ENCODE data around the gene TMEM170B. TPM values are rescaled to one million over a fixed set of nuclear protein-coding genes. Genes with fewer than 3 reads are reported as not detected.

TMEM170B gene
- total and polyA plus RNA-seq, 8 donors, result 0.29 to 8.4 (median 1.1) TPM

- no peaks in the 10 kb centered on the region for H3K9me3 ChIP-seq
- H3K4me1 ChIP-seq, result peaks cover 5 to 15% (median 15%) of the 10 kb centered on the region in 4 donors
- H3K4me3 ChIP-seq, result no peak overlapping the region
- H3K27ac ChIP-seq, result no peak overlapping the region
- WGBS, 5 donors, result 85 to 93% (median 90%) methylated on average over 5 of the region's 5 CpGs
- intact Hi-C loops (cut with DNase I; ENCODE audit: low total_unique reads), result no loop called here
- no peaks in the 10 kb centered on the region for H3K27me3 ChIP-seq
- no peak for TF ChIP-seq POLR2A (IDR thresholded peaks at IDR 0.05)
- no peak for TF ChIP-seq CTCF (IDR thresholded peaks at IDR 0.05)
- TF ChIP-seq POLR2AphosphoS5 (IDR thresholded peaks at IDR 0.05), result no peak
- no peak for TF ChIP-seq EP300 (IDR thresholded peaks at IDR 0.05)
- no peaks in the 10 kb centered on the region for H3K36me3 ChIP-seq
- DNase-seq, result no peak
Observed at GRCh38 chr6:11631539-11631938, 94.0 kb downstream of the TMEM170B start.

GRCh38 chr6:11632231-11632630 is 94.7 kb downstream of the TMEM170B start:
- H3K36me3 ChIP-seq, result no peaks in the 10 kb centered on the region
- 32 to 49% (median 43%) methylated on average over 9 of the region's 9 CpGs for WGBS, 5 donors
- peaks cover 12 to 22% (median 17%) of the 10 kb centered on the region in 4 donors for H3K4me1 ChIP-seq
- intact Hi-C loops (cut with DNase I; ENCODE audit: low total_unique reads), result no loop called here
- no peak overlapping the region for H3K4me3 ChIP-seq
- H3K27me3 ChIP-seq, result no peaks in the 10 kb centered on the region
- H3K9me3 ChIP-seq, result no peaks in the 10 kb centered on the region
- peak; percentile 72 to 90 for DNase-seq
- H3K27ac ChIP-seq, result peak overlapping the region in 1 of 5 donors; percentile 44
- TF ChIP-seq POLR2AphosphoS5 (IDR thresholded peaks at IDR 0.05), result peak in 2 of 3 donors; percentile 40 to 49
- TF ChIP-seq EP300 (IDR thresholded peaks at IDR 0.05), result no peak
- no peak for TF ChIP-seq CTCF (IDR thresholded peaks at IDR 0.05)
- TF ChIP-seq POLR2A (IDR thresholded peaks at IDR 0.05), result no peak

- no peak for TF ChIP-seq POLR2AphosphoS5 (IDR thresholded peaks at IDR 0.05)
- no peak for TF ChIP-seq CTCF (IDR thresholded peaks at IDR 0.05)
- TF ChIP-seq POLR2A (IDR thresholded peaks at IDR 0.05), result no peak
- TF ChIP-seq EP300 (IDR thresholded peaks at IDR 0.05), result no peak
Observed at GRCh38 chr6:11632795-11633511, 95.4 kb downstream of the TMEM170B start.

More at GRCh38 chr6:11632795-11633511, 95.4 kb downstream of the TMEM170B start:
- DNase-seq, result peak in 1 of 2 donors; percentile 63
- H3K4me3 ChIP-seq, result no peak overlapping the region
- 86 to 94% (median 91%) methylated on average over 11 of the region's 11 CpGs for WGBS, 5 donors
- peaks cover 17 to 29% (median 17%) of the 10 kb centered on the region in 4 donors for H3K4me1 ChIP-seq
- no peaks in the 10 kb centered on the region for H3K36me3 ChIP-seq
- intact Hi-C loops (cut with DNase I; ENCODE audit: low total_unique reads), result no loop called here
- H3K9me3 ChIP-seq, result no peaks in the 10 kb centered on the region
- H3K27ac ChIP-seq, result peak overlapping the region in 1 of 5 donors; percentile 44
- no peaks in the 10 kb centered on the region for H3K27me3 ChIP-seq

Small RNA genes within 50 kb of the gene (small RNA-seq; reads per million reads assigned to genes)
- gene RNU1-64P, result 0 reads per million in 4 donors

Other genes starting within 250 kb of the TMEM170B start
- gene ADTRP, start 241.1 kb downstream of the TMEM170B start, total RNA-seq, result 10 to 100 TPM; 18.7 to 63.6 (median 31.9) TPM
- 10 to 100 TPM in 2 of 3 donors, 1 to 10 TPM in 1; 3.9 to 14.8 (median 10.0) TPM for gene ADTRP, start 241.1 kb downstream of the TMEM170B start, polyA plus RNA-seq